SK-N-MC (cell line): ENCODE results near the gene TRMT10B.

Experiments used
- EZH2 ChIP-seq: fragments of 200-600 bp; sonication (generic); IDR thresholded peaks from one replicate; pipeline ENCODE4 v1.6.1; 2017; ENCODE audit warnings: antibody characterized with exemption
- FOXP2 ChIP-seq: optimal IDR thresholded peaks from 2 replicates; pipeline ENCODE3; 2011; ENCODE audit warnings: mild to moderate bottlenecking, moderate library complexity; ENCODE audit not compliant: insufficient read depth; ENCODE audit errors: extremely low read length, control extremely low read depth
- POLR2AphosphoS5 ChIP-seq: IDR thresholded peaks from 2 replicates; pipeline ENCODE4 v1.6.1; 2012; ENCODE audit warnings: mild to moderate bottlenecking, low read depth, low read length, borderline replicate concordance

DNA sequence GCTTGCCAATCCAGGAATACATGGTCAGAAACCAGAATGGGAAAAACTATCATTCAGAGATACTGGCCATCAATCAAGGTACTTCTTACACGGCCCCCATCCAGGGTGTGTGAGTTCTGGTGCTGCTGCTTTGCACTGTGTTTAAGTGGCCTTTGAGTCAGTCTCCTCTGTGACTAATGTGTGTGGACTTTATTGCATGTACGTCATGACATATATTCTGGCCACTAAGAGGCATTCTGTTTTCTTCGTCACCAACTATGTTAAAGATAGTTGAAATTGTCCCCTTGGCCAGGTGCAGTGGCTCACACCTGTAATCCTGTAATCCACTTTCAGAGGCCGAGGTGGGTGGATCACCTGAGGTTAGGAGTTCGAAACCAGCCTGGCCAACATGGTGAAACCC is 22.7 kb downstream of the TRMT10B start:
- no peak for TF ChIP-seq POLR2AphosphoS5
- no peak for TF ChIP-seq EZH2
- no peak for TF ChIP-seq FOXP2
